GM21381 (cell line): ENCODE results near the gene FAAP20.
"Not testable (repeated sequence)": the region's sequence is repeated elsewhere in the genome, so short reads cannot be mapped to it uniquely, and the experiment has no call there.

ENCODE experiments used
- ATAC-seq: cut with Tn5 transposase; IDR thresholded peaks from one replicate; pipeline ENCODE4 v1.9.1; 2021; ENCODE audit warnings: mild to moderate bottlenecking, moderate library complexity; ENCODE audit not compliant: unreplicated experiment

The FAAP20 gene

DNA sequence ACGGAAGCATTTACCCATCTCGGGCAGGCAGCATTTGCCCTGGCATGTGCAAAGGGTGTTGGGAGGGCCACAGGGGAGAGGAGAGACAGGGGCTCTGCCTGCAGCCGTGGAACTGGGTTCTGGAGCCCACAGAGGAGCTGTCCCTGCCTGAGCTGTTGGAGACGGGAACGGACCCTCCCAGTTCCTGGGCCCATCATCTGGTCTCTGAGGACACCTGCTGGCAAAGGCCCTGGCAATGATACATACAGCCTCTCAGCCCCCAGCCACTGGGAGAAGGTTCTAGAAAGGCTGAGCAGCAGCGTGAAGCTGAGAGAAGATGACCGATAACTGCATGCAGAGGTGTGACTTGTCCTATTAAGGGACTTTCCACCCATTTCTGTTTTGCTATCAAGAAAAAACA is 31.4 kb downstream of the FAAP20 start:
- ATAC-seq = no peak

DNA sequence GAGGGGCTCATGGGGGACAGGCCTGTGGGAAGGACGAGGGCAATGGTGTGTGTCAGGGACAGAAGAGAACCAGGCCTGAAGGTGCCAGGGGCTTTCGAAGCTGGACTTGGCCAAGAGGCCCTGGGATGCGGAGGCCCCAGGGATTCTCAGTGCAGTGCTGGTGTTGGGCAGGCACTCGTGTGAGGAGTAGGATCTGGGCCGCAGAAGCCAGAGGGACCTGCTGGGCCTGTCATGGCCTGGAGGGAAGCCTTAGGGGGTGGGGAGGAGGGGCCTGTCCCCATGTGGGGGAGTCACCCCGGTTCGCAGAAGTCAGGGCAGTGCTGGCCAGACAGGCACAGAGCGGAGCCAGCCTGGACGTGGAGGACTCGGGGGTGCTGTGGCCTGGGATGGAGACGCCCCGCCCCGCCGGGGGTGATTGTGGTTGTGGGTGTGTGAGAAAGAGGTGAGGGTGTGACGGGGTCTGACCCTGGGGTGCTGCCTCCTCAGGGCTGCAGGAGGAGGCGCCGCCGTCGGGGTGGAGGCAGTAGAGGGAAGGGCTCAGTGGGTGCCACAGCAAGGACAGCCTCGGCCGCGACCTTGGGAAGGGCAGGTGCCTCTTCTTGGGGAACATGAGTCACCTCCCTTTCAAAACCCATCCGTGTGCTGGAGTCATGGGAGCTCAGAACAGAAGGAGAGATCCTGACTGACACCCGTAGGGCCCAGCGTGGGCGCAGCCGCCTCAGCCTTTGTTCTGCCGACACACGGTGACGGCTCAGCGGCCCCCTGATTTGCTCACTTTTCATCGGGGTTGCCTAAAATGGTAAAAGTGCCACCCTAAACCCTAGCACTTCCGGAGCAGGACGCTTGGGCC is 33.9 kb downstream of the FAAP20 start:
- ATAC-seq = no peak

DNA sequence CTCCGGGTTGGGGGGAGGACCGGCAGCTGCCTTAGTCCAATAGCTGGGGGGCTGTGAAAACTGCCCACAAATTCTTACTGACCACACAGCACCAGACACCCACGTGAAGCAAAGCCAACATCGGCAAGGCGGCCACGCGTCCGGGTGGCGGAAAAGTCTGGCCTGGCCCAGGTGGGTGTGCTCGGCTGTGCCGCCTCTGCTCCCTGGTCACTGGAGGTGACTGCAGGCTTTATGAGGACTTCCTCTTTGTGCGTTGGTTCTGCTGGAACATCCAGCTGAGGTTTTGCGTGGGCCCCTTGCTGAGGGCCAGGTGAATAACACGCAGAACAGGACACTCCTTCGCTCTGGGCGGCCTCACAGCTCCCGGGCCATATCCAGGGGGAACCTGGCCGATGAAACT is 35.4 kb downstream of the FAAP20 start:
- ATAC-seq = no peak

DNA sequence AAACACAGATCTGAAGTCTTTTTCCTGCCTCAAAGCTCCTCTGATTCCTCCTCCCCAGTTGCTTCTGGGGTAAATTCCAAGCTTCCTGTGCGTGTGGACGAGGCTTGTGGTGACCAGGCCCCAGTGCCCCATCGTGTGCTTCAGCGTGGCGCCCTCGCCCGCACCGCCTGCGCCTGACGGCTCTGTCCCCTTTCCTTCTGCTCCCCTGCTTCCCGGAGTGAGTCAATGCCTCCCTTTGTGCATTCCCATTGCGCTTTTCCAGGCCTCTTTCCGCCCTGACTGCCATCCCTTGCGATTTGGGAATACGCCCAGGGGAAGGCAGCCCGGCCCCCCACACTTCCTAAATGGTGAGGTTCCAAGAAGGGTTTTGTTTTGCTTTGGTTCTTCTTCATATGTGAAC is 36.3 kb downstream of the FAAP20 start:
- ATAC-seq = no peak

DNA sequence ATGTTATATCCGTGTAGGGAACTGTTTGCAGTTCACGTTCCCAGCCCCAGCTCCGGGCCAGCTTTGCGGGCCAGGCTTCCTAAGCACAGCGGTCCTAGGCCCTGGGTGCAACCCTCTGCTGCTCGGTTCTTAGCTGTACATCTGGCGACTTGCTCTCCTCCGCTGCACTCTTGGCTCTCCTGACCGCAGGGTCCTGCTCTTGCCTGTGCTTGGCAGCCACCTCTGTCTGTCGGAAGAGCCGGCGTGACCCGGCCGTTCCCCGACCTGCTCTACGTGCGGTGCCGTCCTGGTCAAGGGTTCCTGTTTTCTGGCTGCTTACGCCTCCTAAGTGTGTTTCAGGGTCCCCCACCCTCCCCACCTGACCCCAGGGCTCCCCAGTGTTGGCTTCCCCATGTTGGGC is 36.7 kb downstream of the FAAP20 start:
- ATAC-seq = no peak

DNA sequence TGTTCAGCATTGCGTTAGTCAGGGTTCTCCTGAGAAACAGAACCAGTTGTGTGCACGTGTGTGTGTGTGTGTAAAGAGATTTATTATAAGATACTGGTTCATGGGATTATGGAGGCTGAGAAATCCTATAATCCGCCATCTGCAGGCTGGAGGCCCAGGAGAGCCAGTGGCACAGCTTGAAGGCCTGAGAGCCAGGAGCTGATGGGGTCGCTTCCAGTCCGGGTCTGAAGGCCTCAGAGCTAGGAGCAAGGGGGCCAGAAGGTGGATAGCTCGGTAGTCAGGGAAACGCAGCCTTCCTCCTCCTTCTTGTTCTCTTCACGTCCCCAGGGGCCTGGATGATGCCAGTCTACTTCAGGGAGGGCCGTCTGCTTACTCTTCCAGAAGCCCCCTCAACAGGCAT is 37.7 kb downstream of the FAAP20 start:
- no peak for ATAC-seq

DNA sequence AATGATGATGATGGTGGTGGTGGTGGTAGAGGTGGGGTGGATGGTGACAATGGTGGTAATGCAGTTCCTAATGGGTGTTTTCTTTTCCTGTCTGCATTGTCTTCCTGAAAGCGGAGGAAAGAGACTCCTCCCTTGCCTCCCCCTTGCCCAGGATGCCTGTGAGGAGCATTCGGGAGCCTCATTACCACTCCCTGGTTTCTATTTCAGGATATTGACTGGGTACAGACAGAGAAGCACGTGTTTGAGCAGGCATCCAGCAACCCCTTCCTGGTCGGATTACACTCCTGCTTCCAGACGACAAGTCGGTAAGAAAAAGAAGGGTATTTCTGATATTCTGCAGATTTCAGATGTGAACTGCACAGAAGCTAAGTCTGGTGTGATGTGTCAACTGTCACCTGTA is 38.8 kb downstream of the FAAP20 start:
- ATAC-seq = no peak

DNA sequence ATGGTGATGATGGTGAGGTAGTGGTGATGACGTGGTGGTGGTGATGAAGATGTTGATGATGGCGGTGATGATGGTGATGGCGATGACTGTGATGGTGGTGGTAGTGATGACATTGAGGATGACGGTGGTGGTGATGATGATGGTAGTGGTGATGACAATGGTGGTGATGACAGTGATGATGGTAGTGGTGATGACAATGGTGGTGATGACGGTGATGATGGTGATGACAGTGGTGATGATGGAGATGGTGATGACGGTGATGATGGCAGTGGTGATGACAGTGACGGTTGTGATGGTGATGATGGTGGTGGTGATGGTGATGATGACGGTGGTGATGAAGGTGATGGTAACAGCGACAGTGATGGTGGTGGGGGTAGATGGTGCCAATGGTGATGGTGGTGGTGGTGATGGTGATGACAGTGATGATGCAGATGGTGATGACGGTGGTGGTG is 39.4 kb downstream of the FAAP20 start:
- no peak for ATAC-seq

DNA sequence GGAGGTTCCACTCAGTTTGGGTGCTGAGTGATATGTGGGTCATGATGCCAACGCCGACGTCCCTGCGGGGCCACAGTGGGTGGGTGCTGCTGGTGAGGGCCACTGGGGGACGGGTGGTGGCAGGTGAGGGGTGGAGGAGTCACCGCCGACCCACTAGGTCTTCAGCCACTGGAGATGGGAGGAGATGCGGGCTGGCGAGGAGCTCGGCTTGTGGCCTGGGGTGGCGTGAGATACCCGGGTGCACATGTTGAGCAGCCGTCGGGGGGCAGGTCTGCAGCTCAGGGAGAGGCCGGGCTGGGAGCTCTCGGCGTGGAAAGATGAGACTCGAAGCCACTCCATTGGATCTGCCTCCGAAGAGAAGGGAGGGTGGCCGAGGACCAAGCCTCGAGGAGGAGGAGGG is 40.5 kb downstream of the FAAP20 start:
- no peak for ATAC-seq

DNA sequence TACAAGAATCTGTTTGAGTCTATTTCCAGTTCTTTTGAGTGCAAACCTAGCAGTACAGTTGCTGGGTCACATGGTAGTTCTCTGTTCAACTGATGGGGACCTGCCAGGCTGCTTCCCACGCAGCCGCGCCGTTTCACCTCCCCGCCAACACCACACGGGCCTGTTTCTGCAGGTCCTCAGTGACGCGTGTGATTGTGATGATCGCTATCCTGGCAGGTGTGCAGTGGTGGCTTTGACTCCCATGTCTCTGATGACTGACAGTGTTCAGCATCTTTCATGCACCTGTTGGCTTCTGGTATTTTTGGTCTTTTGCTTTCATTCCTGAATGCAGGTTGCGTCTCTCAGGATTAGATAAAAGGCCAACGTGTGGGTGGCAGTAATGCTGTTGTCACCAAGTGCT is 41.6 kb downstream of the FAAP20 start:
- no peak for ATAC-seq

DNA sequence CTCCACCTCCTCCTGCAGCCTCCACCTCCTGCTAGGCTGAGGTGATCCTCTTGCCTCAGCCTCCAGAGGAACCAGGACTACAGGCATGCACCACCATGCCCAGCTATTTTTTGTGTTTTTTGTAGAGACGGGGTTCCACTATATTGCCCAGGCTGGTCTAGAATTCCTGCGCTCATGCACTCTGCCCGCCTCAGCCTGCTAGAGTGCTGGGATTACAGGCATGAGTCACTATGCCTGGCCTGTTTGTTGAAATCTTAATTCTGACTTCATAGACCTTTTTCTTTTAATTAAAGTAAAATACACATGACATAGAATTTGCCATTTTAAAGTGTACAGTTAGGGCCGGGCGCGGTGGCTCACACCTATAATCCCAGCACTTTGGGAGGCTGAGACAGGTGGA is 42.7 kb downstream of the FAAP20 start:
- no peak for ATAC-seq

DNA sequence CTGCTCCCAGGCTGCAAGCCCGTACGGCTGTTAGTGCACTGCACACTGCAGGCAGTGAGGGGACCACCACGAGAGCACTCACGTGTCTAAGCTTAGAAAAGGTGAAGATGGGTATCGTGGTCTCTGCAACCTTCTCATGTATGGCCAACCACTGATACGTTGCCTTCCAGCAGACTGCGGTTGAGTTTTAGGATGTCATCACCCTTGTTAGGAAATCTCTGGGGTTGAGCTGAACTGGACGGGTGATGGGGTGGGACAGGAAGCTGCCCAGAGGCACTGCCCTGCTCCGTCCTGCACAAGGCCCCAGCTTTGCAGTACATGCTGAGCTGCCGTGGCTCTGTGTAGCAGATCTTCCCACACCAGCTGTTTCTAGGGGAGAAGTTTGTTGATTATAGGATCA is 43.3 kb downstream of the FAAP20 start:
- ATAC-seq = no peak

DNA sequence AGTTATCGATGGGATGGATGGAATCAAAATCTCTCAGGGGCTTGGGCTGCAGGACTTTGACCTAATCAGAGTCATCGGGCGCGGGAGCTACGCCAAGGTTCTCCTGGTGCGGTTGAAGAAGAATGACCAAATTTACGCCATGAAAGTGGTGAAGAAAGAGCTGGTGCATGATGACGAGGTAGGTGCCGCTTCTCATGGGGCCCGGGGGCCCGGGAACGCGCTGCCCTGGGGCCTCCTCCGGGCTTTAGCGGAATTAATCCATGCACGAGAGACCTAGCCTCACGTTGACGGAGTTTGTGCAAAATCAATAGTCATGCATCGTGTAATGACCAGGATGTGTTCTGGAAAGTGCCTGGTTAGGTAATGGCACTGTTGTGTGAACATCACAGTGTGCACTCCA is 43.8 kb downstream of the FAAP20 start:
- no peak for ATAC-seq

DNA sequence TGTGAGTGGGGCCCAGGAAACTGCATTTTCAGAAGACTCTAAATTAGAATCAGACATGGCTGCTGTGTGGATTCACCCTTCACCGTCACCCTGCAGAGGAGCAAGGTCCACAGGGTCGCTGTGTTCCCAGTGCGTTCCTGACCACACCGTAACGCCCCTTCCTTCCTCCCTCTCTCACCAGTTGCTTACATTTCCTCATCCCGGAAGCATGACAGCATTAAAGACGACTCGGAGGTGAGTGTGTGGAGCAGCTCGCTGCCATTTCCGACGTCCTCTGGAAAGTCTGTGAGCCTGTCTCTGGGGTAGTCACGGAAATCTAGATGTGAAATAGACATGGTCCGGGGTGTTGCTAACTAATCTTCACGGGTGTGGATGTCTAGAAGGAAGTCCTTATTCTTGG is 45.9 kb downstream of the FAAP20 start:
- ATAC-seq = no peak

DNA sequence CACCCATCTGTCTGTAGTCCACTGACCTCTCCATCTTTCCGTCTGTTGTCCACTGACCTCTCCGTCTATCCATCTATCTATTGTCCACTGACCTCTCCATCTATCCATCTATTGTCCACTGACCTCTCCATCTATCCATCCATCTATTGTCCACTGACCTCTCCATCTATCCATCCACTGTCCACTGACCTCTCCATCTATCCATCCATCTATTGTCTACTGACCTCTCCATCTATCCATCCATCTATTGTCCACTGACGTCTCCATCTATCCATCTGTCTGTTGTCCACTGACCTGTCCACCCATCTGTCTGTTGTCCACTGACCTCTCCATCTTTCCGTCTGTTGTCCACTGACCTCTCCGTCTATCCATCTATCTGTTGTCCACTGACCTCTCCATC is 46.7 kb downstream of the FAAP20 start:
- ATAC-seq = not testable (repeated sequence)

DNA sequence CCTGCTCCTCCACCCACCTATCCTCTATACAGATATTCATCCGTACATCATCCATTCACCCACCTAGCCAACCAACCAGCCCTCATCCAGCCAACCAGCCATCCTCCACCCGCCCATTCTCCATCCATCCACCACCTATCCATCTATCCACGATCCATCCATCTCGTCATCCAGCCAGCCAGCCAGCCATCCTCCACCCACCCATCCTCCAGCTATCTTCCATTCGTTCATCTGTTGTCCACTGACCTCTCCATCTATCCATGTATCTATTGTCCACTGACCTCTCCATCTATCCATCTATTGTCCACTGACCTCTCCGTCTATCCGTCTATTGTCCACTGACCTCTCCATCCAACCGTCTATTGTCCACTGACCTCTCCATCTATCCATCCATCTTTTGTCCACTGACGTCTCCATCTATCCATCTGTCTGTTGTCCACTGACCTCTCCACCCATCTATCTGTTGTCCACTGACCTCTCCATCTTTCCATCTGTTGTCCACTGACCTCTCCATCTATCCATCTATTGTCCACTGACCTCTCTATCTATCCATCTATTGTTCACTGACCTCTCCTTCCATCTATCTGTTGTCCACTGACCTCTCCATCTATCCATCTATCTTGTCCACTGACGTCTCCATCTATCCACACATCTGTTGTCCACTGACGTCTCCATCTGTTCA is 47.6 kb downstream of the FAAP20 start:
- ATAC-seq = no peak

DNA sequence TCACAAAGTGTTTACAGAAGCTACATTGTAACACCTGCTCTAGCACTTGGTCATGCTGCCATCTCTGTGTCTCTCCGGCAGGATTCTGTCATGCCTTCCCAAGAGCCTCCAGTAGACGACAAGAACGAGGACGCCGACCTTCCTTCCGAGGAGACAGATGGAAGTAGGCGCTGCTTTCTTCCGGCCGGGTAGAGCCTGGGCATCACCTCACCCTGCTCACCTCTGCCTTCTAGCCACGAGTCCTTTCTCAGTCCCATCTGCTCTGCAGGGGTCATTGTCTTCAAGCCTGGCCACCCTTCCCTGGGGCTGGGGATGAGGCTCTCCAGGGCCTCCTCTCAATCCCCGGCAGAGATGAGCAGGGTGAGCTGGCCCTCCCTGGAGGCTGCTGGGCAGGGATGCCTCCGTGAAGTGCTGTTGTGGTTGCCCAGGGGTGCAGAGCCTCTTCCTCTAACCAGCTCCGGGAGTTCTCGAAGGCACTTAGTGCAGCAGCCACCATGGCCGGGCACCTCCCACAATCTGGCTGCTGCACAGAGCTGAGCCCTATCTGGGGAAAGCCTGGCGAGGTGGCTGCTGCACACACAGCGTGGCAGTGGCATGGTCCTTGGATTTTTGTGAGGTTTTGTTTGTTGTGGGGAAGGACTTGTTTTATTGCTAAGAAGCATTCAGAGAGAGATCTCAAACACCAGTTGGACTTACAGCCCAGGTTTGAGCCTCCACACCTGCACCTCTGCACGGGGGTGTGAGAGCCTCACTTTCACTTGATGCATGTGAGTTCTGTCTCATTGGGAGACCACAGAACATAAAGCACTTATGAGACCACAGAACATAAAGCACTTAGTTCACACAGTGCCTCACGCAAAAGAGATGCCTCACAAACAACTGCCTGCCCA is 48.4 kb downstream of the FAAP20 start:
- ATAC-seq = no peak

DNA sequence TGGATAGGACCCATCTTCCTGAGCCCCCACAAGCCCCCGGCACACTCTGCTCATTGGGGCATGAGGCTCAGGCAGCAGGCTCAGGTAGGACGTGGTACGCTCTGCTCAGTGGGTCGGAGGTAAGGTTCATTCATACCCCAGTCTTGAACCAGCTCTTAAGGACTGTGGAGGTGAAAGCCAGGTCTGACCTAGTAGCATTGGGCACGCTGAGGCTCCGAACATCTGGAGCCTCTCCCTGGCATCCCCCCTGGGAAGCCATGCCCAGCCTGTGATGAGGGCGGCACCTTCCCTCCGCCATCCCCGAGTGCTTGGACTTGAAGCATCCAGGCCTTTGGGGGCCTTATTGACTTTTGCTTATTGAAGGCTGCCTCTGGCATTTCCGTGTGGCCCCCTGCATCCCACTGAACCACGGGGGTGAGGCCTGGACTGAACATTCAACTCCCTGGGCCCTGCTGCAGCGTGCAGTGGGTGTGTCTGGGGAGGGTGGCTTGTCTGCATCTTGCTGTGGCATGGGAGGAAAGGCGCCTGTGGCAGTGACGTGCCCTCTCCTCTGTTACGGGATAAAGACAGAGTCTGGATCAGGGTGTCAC is 50.0 kb downstream of the FAAP20 start:
- no peak for ATAC-seq

DNA sequence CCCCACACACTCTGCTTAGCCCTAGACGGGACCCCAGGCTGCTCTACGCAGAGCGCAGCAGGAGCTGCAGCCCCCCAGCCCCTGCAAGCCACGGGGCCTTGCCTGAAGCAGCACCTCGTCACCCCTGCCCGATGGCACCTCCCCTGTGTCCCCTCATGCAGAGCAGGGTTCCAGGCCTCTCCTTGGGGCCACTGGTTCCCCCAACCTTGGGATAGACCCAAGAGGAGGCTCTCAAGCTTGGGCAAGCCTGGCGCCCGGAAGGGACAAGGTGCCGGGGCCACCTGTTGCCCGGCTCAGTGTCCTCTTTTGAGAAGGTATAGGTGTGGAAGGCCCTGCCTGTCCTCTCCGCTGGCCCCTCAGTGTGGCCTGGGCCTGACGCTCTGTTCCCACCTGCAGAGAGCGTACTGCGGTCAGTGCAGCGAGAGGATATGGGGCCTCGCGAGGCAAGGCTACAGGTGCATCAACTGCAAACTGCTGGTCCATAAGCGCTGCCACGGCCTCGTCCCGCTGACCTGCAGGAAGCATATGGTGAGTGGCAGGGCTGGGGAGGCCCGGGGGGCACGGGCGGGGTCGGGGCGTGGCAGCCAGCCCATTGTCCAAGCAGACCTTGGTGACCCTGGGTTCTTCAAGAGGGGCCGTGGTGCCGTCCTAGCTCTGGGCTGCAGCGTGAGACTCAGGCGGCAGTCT is 50.6 kb downstream of the FAAP20 start:
- ATAC-seq = no peak

DNA sequence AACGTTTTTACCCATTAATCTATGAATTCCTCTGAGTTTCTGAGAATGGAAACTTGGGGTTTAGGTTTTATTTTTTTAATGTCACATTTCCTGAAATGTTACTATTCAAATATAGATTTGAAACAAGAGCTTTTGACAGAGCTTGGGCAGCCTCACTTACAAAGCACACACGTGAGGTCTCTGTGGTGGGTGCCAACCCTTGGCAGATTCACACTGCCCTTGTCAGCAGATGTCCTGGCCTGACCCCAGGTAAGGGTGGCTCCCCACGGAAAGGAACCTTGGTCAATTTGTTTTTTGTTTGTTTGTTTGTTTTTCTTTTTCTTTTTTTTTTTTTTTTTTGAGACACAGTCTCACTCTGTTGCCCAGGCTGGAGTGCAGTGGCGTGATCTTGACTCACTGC is 53.5 kb downstream of the FAAP20 start:
- no peak for ATAC-seq
